Right lung (tissue), 5 donors: ENCODE measurements around the gene C2CD5. TPM values are rescaled to one million over a fixed set of nuclear protein-coding genes. Genes with fewer than 3 reads are reported as not detected.
"Not testable (repeated sequence)": the region's sequence is repeated elsewhere in the genome, so short reads cannot be mapped to it uniquely, and the experiment has no call there.

ENCODE experiments used
- DNase-seq, 2 donors: peaks; one replicate each; pipeline ENCODE4 v3.0.0-alpha.2; 2013
- polyA plus RNA-seq, 5 donors: library from polyadenylated mRNA; unstranded; fragments of 120-200 nt; gene quantifications; one replicate each; pipeline versions ENCODE4 v1.2.1 to v1.2.3, GENCODE V29; 2013; ENCODE audit warnings: inconsistent platforms in 1 of 5, low replicate concordance in 1 of 5; ENCODE audit not compliant: insufficient read length in 5 of 5, insufficient read depth in 1 of 5

C2CD5 gene
- polyA plus RNA-seq, 5 donors: 45.7 to 102 (median 95.3) TPM

GRCh38 chr12:22538311-22538710 lies 6.0 kb downstream of the C2CD5 start:
- DNase-seq: no peak

- peak; percentile 10 to 26 for DNase-seq
These were observed 7.3 kb downstream of the C2CD5 start for GRCh38 chr12:22536971-22537544.

DNA sequence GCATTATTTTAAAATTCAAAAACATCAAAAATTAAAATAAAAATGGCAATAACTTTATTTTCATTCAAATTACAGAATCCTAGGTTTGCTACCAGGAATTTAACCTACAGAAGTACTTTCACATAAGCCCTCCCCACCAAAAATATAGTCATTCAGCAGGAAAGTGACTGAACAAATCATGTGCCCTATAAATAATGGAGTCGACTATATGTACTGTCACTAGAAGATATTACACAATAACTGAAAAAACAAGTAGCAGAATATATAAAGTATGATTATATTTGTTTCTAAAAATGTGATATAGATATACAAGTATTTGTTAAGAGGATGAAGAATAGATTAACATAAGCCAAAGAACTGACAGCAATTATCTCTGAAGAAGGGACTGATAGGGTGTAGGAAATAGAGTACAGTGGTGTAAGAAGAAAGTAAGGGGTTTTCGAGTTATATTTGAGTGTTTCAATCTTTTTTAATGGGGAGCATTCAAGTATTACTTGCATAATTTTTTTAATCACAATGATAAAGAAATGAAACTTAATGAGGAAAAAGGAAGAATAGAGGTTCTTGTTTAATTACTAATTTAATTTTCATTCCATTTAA lies 7.9 kb downstream of the C2CD5 start:
- DNase-seq: peak in 1 of 2 donors; percentile 10

DNA sequence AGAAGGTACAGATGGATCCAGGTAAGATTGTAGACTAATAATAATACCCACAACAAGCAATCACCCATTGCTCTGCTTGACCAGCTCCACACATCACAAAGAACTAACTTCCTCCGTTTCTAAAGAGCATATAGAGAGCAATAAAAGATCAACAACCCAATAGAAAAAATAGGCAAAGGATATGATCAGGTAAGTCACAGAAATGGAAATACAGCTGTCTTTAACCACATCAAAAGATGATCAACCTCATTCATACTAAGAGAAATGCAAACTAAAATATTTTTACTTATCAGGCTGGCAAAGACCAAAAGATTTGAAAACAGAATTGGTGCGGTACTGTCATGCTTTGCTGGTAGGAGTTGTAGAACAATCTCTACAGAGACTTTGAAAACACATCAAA lies 8.9 kb downstream of the C2CD5 start:
- DNase-seq: no peak

DNA sequence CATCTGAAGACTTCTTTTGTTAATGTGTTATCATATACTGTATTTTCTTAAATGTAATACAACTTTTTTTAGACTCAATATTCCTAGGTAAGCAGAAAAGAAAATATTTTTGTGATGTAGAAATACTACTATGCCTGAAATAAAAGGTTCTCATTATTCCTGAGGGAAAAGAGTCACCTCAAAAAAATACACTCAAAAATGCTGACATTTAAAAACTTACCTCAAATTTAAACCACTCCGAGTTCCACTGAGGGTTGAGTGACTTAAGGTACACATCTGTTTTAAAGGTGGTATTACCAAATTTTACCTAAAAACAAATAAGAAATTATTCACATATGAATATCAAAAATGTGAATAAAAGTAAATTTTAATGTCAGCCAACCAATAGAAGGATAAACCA lies 9.3 kb downstream of the C2CD5 start:
- no peak for DNase-seq

- DNase-seq: no peak
These were observed 11.2 kb downstream of the C2CD5 start for GRCh38 chr12:22533155-22533554.

DNA sequence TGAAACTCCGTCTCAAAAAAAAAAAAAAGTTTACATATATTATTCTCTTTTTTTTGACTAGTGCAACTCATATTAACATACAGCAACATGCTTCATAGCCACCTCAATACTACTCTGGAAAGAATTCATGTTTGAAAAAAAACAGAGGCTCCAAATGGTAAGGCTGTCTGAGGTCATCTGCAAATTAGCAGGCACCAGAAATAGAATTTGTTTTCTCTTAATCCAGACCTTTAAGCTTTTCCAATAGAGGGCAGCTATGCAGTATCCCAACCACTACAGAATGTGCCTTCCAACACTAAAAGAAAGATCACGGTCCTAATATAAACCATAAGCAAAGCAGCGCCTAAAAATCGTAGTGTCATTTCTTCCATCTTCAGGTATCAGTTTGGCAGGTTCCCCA lies 12.0 kb downstream of the C2CD5 start:
- DNase-seq: no peak

DNA sequence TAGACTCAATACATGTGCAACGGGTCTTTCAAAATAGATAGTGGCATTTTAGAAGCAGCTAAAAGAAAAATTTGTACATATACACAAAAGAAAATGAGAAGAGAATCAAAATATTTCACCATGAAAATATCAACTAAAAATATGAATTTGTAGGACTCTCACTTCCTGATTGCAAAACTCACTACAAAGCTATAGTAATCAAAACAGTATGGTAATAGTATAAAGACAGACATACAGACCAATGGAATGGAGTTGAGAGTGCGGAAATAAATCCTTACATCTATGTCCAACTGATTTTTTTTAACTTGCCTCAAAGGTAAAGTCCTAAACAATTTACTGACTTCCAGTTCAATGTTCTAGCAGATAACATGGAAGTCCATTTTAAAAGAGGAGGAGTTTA lies 13.1 kb downstream of the C2CD5 start:
- no peak for DNase-seq

DNA sequence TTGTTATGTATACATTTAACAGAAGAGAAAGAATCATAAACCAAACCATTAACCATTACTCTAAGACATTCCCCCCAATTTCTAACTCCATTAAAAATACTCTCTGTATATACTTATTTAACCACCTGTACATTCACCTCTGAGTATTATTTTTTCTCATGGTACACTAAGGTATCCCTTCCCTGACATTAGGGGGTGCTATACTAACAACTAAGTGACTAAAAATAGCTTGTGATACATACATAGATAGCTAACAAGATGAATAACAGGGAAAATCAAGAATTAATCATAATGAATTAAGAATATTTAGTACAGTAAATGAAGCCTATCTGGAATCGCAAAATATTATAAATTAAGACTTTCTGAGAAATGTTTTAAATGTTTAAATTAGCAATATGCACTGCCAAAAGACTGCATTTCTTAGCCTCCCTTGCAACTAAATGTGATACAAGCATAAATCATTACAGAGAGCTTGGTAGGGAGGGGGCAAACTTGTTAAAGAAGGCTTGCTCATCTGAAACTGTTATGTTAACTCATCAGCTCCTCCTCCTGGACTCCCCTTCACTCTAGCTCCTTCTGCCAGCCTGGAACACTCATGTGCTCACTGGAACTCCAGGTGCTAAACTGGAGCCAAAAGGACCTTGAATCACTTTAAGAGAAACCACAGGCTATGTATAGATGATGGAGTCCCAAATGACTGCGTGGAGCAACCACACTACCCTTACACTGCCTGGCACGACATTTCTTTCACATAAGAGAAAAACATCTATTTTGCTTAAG lies 14.9 kb downstream of the C2CD5 start:
- no peak for DNase-seq

GRCh38 chr12:22527999-22528398 lies 16.3 kb downstream of the C2CD5 start:
- DNase-seq: no peak

GRCh38 chr12:22526836-22527235 lies 17.5 kb downstream of the C2CD5 start:
- DNase-seq: no peak

DNA sequence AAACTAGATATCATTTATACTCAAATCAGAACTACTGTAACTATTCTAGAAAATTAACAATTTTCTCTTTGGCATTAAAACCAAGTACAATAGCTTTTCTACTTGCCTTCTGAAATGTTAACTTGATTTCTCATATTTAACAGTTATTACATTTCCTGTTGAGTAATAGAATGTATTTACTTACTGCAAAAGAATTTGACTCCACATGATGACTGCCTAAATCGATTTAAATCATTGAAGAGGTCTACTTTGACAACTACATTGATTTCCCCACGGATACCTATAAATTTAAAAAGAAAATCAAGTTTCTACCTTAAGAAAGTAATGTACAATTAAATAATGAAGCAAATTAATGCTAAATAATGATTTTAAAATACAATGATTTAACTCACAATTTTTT lies 18.9 kb downstream of the C2CD5 start:
- DNase-seq: no peak

- no peak for DNase-seq
These were observed 25.3 kb downstream of the C2CD5 start for GRCh38 chr12:22518998-22519397.

- DNase-seq: peak in 1 of 2 donors; percentile 9
These were observed 26.2 kb downstream of the C2CD5 start for GRCh38 chr12:22518060-22518719.

- DNase-seq: no peak
These were observed 29.5 kb downstream of the C2CD5 start for GRCh38 chr12:22514875-22515274.

DNA sequence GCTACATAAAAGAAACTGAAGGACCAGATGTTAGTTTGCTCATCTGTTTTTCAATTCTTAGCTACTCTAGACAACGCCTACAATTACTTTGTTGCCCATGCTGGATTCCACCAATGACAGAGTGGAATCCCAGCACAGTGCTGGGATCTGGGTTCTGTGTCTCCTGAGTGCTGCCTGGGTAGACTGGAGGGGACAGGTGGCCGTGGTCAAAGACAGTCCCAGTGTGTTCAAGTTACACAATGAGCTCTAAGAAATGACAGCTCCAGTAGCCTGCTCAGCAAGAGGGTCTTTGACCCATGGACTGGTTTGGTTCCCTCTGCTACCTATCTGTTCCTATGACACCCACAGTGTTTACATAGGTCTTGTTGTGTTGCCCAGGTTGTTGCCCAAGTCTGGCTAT lies 38.5 kb downstream of the C2CD5 start:
- DNase-seq: no peak

DNA sequence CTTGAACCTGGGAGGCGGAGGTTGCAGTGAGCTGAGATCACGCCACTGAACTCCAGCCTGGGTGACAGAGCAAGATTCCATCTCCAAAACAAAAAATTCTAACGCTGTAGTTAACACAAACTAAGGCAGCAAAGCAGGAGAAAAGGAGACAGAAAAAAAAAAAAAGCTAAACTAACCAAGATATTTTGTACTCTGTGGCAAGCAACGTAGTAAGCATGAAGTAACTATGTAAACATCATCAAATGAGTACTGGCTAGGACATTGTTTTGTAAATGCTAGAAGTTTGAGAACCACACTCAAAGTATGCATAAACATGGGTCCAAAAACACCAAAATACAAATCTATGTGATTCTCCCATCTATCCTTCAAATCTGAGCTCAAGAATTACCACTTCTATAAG lies 44.2 kb downstream of the C2CD5 start:
- DNase-seq: no peak

- no peak for DNase-seq
These were observed 44.9 kb downstream of the C2CD5 start for GRCh38 chr12:22499445-22499844.

- no peak for DNase-seq
These were observed 50.0 kb downstream of the C2CD5 start for GRCh38 chr12:22494319-22494718.

- no peak for DNase-seq
These were observed 53.3 kb downstream of the C2CD5 start for GRCh38 chr12:22491034-22491433.

DNA sequence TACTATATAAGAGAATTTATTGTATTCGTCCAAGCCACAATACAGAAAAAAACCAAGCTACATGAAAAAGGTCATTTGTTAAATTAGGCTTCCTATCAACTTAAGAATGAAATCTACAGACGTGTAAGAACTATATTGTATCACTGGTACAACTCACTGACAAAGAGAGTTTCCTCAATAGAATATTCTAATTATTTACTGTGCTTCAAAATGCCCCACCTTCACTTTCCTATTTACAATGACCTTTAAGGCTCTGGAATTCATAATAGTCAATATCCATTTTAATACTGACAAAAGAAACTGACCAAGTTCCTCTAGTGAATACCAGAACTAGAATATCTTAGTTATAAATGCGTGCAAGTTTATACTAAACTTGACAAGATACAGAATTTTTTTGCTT lies 55.9 kb downstream of the C2CD5 start:
- no peak for DNase-seq

- DNase-seq: not testable (repeated sequence)
These were observed 56.7 kb downstream of the C2CD5 start for GRCh38 chr12:22487683-22488082.
